Activated B cell treated with CpG ODN at 0.5 μM for 24 hours (primary cell): ENCODE results near the gene VPS13D. TPM values are rescaled to one million over a fixed set of nuclear protein-coding genes. Genes with fewer than 3 reads are reported as not detected.
A peak's percentile ranks its signal among the peaks of the same experiment; 100 is the strongest.

ENCODE experiments used
- ATAC-seq: fragments of 200-7000 bp; cut with Tn5 transposase; one replicate; pipeline ENCODE4 v1.10.0; 2021; ENCODE audit warnings: low read depth, mild to moderate bottlenecking, moderate library complexity
- CTCF ChIA-PET: fragments of 350-600 bp; sonication (Branson Sonifier 250); formaldehyde crosslinking; loops from one replicate; lab custom pipeline; 2021; ENCODE audit warnings: antibody characterized with exemption; lab: Charles Lee
- POLR2A ChIA-PET: fragments of 350-600 bp; sonication (Branson Sonifier 250); formaldehyde crosslinking; loops from one replicate; lab custom pipeline; 2021; ENCODE audit warnings: antibody characterized with exemption; lab: Charles Lee
- DNase-seq: peaks from one replicate; pipeline ENCODE4 v3.0.0; 2022
- H3K27ac Mint-ChIP-seq: one replicate; pipeline ENCODE4 v1.8.0; 2020; ENCODE audit warnings: mixed read lengths
- H3K27me3 Mint-ChIP-seq: one replicate; pipeline ENCODE4 v1.8.0; 2021; ENCODE audit warnings: mixed read lengths
- H3K36me3 Mint-ChIP-seq: one replicate; pipeline ENCODE4 v1.8.0; 2021; ENCODE audit warnings: low read depth, mixed read lengths
- H3K4me1 Mint-ChIP-seq: one replicate; pipeline ENCODE4 v1.8.0; 2021; ENCODE audit warnings: mixed read lengths
- H3K4me3 Mint-ChIP-seq: one replicate; pipeline ENCODE4 v1.8.0; 2020; ENCODE audit warnings: mild to moderate bottlenecking, mixed read lengths
- H3K9me3 Mint-ChIP-seq: one replicate; pipeline ENCODE4 v1.8.0; 2020; ENCODE audit warnings: mixed read lengths
- intact Hi-C: fragments of 100-400 bp; cut with micrococcal nuclease; formaldehyde crosslinking; loops from one replicate; pipeline ENCODE4 v1.15.1; 2024
- total RNA-seq: library from RNA; stranded (reverse); gene quantifications from 2 replicates; pipeline ENCODE4 v1.2.3, GENCODE V29; 2022
- TF ChIP-seq, protein P1 (sequence below): fragments of 200-600 bp; IDR thresholded peaks from one replicate; pipeline ENCODE4 v1.8.0; 2022; ENCODE audit warnings: antibody characterized with exemption, mild to moderate bottlenecking

The VPS13D gene
- total RNA-seq, 1 donor from 2014 or later: 64.5 TPM

DNA sequence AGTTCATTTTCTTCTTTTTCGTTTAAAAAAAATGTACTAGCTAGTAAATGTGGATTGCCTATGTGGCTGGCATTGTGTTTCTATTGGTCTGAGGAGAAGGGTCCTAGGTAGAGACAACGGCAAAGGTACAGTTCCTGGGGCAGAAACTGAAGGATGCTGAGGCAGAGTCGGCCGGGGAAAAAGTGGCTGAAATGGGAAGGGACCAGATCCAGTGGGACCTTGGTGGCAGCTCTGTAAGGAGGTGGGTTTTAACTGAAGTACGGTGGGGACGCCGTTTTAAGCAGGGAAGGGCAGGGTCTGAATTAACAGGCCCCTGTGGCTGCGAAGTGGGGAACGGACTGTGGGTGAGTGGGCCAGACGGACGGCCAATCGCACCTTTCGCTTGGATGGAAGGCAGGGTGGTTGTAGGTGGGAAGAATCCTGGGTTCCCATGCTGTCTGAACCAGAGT lies 420 bp upstream of the VPS13D start:
- ATAC-seq (no peak), DNase-seq (no peak)
- intact Hi-C loops: loop anchor here (1.0 kb wide), 1 partner anchor 19 kb away; no protein-coding TSS in a partner anchor
- peaks cover 5% of the 10 kb centered on the region for H3K36me3 Mint-ChIP-seq
- POLR2A ChIA-PET: interaction anchor here (1.1 to 3.6 kb wide), 3 partner anchors 19 to 321 kb away, joined by 4 to 13 read pairs (median 5); no protein-coding TSS in a partner anchor
- CTCF ChIA-PET: interaction anchor here (1.3 to 1.6 kb wide), 2 partner anchors 10 to 105 kb away, joined by 4 to 7 read pairs; no protein-coding TSS in a partner anchor
- H3K27me3 Mint-ChIP-seq: peaks cover 3% of the 10 kb centered on the region
- no peaks in the 10 kb centered on the region for H3K9me3 Mint-ChIP-seq
- TF ChIP-seq, protein P1, sequence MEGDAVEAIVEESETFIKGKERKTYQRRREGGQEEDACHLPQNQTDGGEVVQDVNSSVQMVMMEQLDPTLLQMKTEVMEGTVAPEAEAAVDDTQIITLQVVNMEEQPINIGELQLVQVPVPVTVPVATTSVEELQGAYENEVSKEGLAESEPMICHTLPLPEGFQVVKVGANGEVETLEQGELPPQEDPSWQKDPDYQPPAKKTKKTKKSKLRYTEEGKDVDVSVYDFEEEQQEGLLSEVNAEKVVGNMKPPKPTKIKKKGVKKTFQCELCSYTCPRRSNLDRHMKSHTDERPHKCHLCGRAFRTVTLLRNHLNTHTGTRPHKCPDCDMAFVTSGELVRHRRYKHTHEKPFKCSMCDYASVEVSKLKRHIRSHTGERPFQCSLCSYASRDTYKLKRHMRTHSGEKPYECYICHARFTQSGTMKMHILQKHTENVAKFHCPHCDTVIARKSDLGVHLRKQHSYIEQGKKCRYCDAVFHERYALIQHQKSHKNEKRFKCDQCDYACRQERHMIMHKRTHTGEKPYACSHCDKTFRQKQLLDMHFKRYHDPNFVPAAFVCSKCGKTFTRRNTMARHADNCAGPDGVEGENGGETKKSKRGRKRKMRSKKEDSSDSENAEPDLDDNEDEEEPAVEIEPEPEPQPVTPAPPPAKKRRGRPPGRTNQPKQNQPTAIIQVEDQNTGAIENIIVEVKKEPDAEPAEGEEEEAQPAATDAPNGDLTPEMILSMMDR: no peak
- peaks cover 19% of the 10 kb centered on the region for H3K4me1 Mint-ChIP-seq
- H3K4me3 Mint-ChIP-seq: peak overlapping the region; percentile 69
- H3K27ac Mint-ChIP-seq: no peak overlapping the region

DNA sequence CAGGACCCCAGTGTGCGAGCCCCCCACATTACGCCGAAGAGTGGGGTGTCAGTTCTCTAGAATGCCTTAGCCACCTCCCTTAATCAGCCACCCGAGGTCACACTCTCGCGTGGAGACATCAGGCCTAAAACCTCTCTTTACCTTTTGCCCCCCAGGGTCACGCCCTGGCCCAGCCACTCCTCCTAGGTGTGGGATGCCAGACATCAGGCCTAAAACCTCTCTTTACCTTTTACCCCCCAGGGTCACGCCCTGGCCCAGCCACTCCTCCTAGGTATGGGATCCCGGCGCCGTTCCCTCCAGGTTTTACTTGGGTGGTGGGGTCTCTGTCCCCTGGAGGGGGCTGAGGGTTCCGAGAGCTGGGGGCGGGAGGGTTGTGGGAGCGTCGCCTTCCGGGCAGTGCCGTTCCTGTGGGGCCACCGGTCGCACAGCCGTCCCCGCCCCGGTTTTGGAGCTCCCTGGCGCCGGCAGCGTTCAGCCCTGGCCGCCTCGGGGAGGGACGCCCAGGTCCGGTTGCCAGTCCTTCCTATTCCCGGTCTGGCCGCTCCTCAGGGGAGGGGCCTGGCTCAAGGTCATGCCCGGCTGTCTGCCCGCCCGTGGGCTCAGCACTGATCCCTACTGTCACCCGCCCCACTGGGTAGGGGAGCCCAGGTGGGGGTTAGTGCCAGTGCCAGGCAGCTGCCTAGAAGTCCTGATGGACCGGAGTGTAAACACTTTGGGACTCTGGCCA lies 882 bp downstream of the VPS13D start:
- intact Hi-C loops: loop anchor here (1.0 kb wide), 1 partner anchor 250 kb away; the partner anchor contains the start of gene MFN2

DNA sequence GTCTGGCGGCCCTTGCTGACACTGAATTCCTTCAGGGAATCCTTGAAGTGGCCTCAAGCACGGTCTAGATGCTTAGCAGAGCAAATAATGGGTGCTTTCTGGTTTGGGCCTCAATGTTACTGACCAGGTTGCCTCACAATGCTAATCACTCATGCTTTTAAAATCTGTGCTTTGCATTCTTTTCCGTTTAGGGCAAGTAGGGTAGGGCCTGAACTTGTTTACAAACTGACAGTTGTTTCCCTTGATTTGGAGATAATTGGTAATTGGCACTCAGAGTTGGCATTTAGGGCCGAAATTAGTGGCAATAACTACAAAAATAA lies 1.4 kb downstream of the VPS13D start:
- peaks cover 3% of the 10 kb centered on the region for H3K27me3 Mint-ChIP-seq
- no peaks in the 10 kb centered on the region for H3K9me3 Mint-ChIP-seq
- ChIA-PET CTCF (interaction anchor here (1.2 to 1.5 kb wide), 2 partner anchors 22 to 106 kb away, joined by 3 to 5 read pairs; no protein-coding TSS in a partner anchor), POLR2A (interaction anchor here (0.7 to 3.6 kb wide), 2 partner anchors 21 to 322 kb away, joined by 4 to 13 read pairs; no protein-coding TSS in a partner anchor)
- DNase-seq: no peak
- H3K36me3 Mint-ChIP-seq: peaks cover 19% of the 10 kb centered on the region
- no peak for ATAC-seq
- no peak overlapping the region for H3K27ac Mint-ChIP-seq
- peak overlapping the region; percentile 86 for H3K4me3 Mint-ChIP-seq
- TF ChIP-seq, protein P1: no peak
- intact Hi-C loops: no loop called here
- H3K4me1 Mint-ChIP-seq: peaks cover 19% of the 10 kb centered on the region

More for the DNA sequence above, 882 bp downstream of the VPS13D start:
- Mint-ChIP-seq H3K9me3 (no peaks in the 10 kb centered on the region), H3K27ac (peak overlapping the region; percentile 41), H3K36me3 (peaks cover 14% of the 10 kb centered on the region), H3K4me1 (peaks cover 19% of the 10 kb centered on the region), H3K27me3 (peaks cover 3% of the 10 kb centered on the region), H3K4me3 (peak overlapping the region; percentile 86)
- no peak for ATAC-seq
- TF ChIP-seq, protein P1: no peak
- no peak for DNase-seq
- ChIA-PET POLR2A (interaction anchor here (0.7 to 3.6 kb wide), 3 partner anchors 20 to 322 kb away, joined by 4 to 13 read pairs (median 4); no protein-coding TSS in a partner anchor), CTCF (interaction anchor here (1.2 to 1.5 kb wide), 2 partner anchors 21 to 106 kb away, joined by 3 to 5 read pairs; no protein-coding TSS in a partner anchor)

DNA sequence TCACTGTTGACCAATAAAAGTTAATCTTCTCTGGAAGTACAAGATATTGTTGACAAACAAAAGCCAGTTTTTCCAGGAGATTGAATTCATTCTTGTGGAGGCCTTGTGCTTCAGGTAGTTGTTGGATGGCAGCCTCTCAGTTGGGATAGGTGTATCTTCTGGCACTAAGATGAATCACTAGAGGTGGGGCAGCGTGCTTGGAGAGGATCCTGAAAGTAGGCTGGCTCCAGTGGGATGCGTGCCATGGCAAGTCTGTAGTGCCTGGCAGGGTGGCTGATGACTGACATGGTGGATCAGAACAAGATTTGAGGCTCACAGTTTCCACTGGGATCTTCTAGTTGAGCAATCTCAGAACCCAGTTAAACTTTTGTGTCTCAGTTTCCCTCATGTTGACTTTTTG lies 2.4 kb downstream of the VPS13D start:
- POLR2A ChIA-PET: no interaction called here

More for the DNA sequence above, 2.4 kb downstream of the VPS13D start:
- TF ChIP-seq, protein P1: no peak
- intact Hi-C loops: no loop called here
- Mint-ChIP-seq H3K9me3 (no peaks in the 10 kb centered on the region), H3K4me1 (peaks cover 19% of the 10 kb centered on the region), H3K36me3 (peaks cover 28% of the 10 kb centered on the region), H3K27me3 (peaks cover 3% of the 10 kb centered on the region), H3K27ac (no peak overlapping the region), H3K4me3 (peak overlapping the region; percentile 58)
- CTCF ChIA-PET: interaction anchor here (0.8 kb wide), 1 partner anchor 12 kb away, joined by 4 read pairs; no protein-coding TSS in a partner anchor
- DNase-seq: no peak
- no peak for ATAC-seq
